ENCODE results near the gene PTPRD.

GRCh38 chr9:8331507-8332330 lies 2281.1 kb downstream of the PTPRD start:
- TF ChIP-seq CTCF (conservative IDR thresholded peaks at IDR 0.05; ENCODE audit: low read depth, low read length) (no peak), USF2 (IDR thresholded peaks at IDR 0.05; ENCODE audit: low read depth, low read length) (no peak), POLR2A (IDR thresholded peaks at IDR 0.05; ENCODE audit: low read depth, low read length) (no peak)
